H9 (cell line): Measurements from ENCODE around the gene LONP2. TPM values are rescaled to one million over a fixed set of nuclear protein-coding genes. Genes with fewer than 3 reads are reported as not detected.

ENCODE experiments used
- DNase-seq: peaks from one replicate; pipeline ENCODE4 v3.0.0-alpha.2; 2017
- H2AFZ ChIP-seq: one replicate; pipeline ENCODE4 v1.6.1; 2013; ENCODE audit warnings: mild to moderate bottlenecking, low read length, control low read depth, moderate library complexity
- H2AK5ac ChIP-seq: 2 replicates; pipeline ENCODE4 v1.6.1; 2013; ENCODE audit warnings: low read length, control low read depth, mixed read lengths; ENCODE audit not compliant: insufficient read length
- H2BK120ac ChIP-seq: one replicate; pipeline ENCODE4 v1.6.1; 2013; ENCODE audit warnings: low read depth, mild to moderate bottlenecking, low read length, control low read depth, inconsistent platforms; ENCODE audit not compliant: poor library complexity, severe bottlenecking
- H2BK12ac ChIP-seq: 2 replicates; pipeline ENCODE4 v1.6.1; 2013; ENCODE audit warnings: low read length, control low read depth, mixed read lengths, low read depth; ENCODE audit not compliant: insufficient read length
- H2BK15ac ChIP-seq: 2 replicates; pipeline ENCODE4 v1.6.1; 2013; ENCODE audit warnings: low read depth, low read length, control low read depth
- H2BK20ac ChIP-seq: one replicate; pipeline ENCODE4 v1.6.1; 2013; ENCODE audit warnings: low read depth, mild to moderate bottlenecking, low read length, control low read depth, inconsistent platforms; ENCODE audit not compliant: poor library complexity, severe bottlenecking
- H2BK5ac ChIP-seq: 2 replicates; pipeline ENCODE4 v1.6.1; 2013; ENCODE audit warnings: low read length, control low read depth, mixed read lengths; ENCODE audit not compliant: insufficient read length
- H3K14ac ChIP-seq: 2 replicates; pipeline ENCODE4 v1.6.1; 2013; ENCODE audit warnings: low read length, control low read depth; ENCODE audit not compliant: insufficient read depth
- H3K18ac ChIP-seq: 2 replicates; pipeline ENCODE4 v1.6.1; 2013; ENCODE audit warnings: low read depth, mild to moderate bottlenecking, mixed read lengths, low read length, control low read depth; ENCODE audit not compliant: insufficient read length
- H3K23ac ChIP-seq: 2 replicates; pipeline ENCODE4 v1.6.1; 2013; ENCODE audit warnings: low read length, control low read depth, mixed read lengths, low read depth; ENCODE audit not compliant: insufficient read length
- H3K23me2 ChIP-seq: 2 replicates; pipeline ENCODE4 v1.6.1; 2013; ENCODE audit warnings: low read depth, mild to moderate bottlenecking, mixed read lengths, low read length, control low read depth; ENCODE audit not compliant: insufficient read length, poor library complexity, severe bottlenecking
- H3K27ac ChIP-seq: 2 replicates; pipeline ENCODE4 v1.5.1; 2013; ENCODE audit warnings: low read length, control low read depth, mixed read lengths, low read depth; ENCODE audit not compliant: insufficient read length
- H3K27me3 ChIP-seq: 2 replicates; pipeline ENCODE4 v1.6.1; 2013; ENCODE audit warnings: low read length, control low read depth, inconsistent platforms; ENCODE audit not compliant: insufficient read depth
- H3K4ac ChIP-seq: 2 replicates; pipeline ENCODE4 v1.6.1; 2013; ENCODE audit warnings: low read depth, mild to moderate bottlenecking, control low read depth, inconsistent platforms, low read length, moderate library complexity
- H3K4me1 ChIP-seq: 2 replicates; pipeline ENCODE4 v1.6.1; 2013; ENCODE audit warnings: low read length, control low read depth, inconsistent platforms; ENCODE audit not compliant: insufficient read depth
- H3K4me2 ChIP-seq: 2 replicates; pipeline ENCODE4 v1.6.1; 2013; ENCODE audit warnings: low read length, control low read depth, mixed read lengths; ENCODE audit not compliant: insufficient read length, insufficient read depth
- H3K56ac ChIP-seq: 2 replicates; pipeline ENCODE4 v1.6.1; 2013; ENCODE audit warnings: low read depth, mild to moderate bottlenecking, mixed read lengths, low read length, control low read depth; ENCODE audit not compliant: insufficient read length
- H3K79me1 ChIP-seq: 2 replicates; pipeline ENCODE4 v1.6.1; 2013; ENCODE audit warnings: low read depth, mild to moderate bottlenecking, moderate library complexity, low read length, control low read depth, inconsistent platforms; ENCODE audit not compliant: insufficient read depth, poor library complexity, severe bottlenecking
- H3K79me2 ChIP-seq: 2 replicates; pipeline ENCODE4 v1.6.1; 2013; ENCODE audit warnings: low read length, control low read depth, inconsistent platforms; ENCODE audit not compliant: insufficient read depth
- H3K9ac ChIP-seq: 2 replicates; pipeline ENCODE4 v1.6.1; 2013; ENCODE audit warnings: low read length, control low read depth, mixed read lengths; ENCODE audit not compliant: insufficient read length; ENCODE audit errors: extremely low read depth
- H3K9me3 ChIP-seq: one replicate; pipeline ENCODE4 v1.6.1; 2013; ENCODE audit warnings: low read depth, low read length, inconsistent platforms; ENCODE audit not compliant: control insufficient read depth
- H3T11ph ChIP-seq: one replicate; pipeline ENCODE4 v1.6.1; 2013; ENCODE audit warnings: mild to moderate bottlenecking, low read length, control low read depth, inconsistent platforms
- H4K20me1 ChIP-seq: one replicate; pipeline ENCODE4 v1.6.1; 2013; ENCODE audit not compliant: control insufficient read depth, insufficient read length, insufficient read depth
- H4K5ac ChIP-seq: 2 replicates; pipeline ENCODE4 v1.6.1; 2013; ENCODE audit warnings: low read depth, mild to moderate bottlenecking, mixed read lengths, low read length, control low read depth; ENCODE audit not compliant: insufficient read length
- H4K8ac ChIP-seq: replicated peaks from 2 replicates; pipeline ENCODE4 v1.6.1; 2013; ENCODE audit warnings: low read length, control low read depth, mixed read lengths, low read depth; ENCODE audit not compliant: insufficient read length
- H4K91ac ChIP-seq: 2 replicates; pipeline ENCODE4 v1.6.1; 2013; ENCODE audit warnings: low read depth, mild to moderate bottlenecking, moderate library complexity, mixed read lengths, low read length, control low read depth; ENCODE audit not compliant: insufficient read length
- H3K27ac Mint-ChIP-seq, 3 experiments: 2 replicates in 2 of 3; 3 replicates in 1 of 3; pipeline ENCODE4 v1.8.0; 2020 to 2021; ENCODE audit warnings: mixed read lengths in 3 of 3, mild to moderate bottlenecking in 1 of 3, moderate library complexity in 1 of 3
- H3K27me3 Mint-ChIP-seq: 2 replicates; pipeline ENCODE4 v1.8.0; 2021; ENCODE audit warnings: low read depth, mild to moderate bottlenecking, moderate library complexity, mixed read lengths
- H3K36me3 Mint-ChIP-seq, 3 experiments: 2 replicates in 2 of 3; 3 replicates in 1 of 3; pipeline ENCODE4 v1.8.0; 2020 to 2021; ENCODE audit warnings: low read depth in 3 of 3, mixed read lengths in 3 of 3; ENCODE audit not compliant: insufficient read depth in 1 of 3
- H3K4me1 Mint-ChIP-seq, 2 experiments: 2 replicates each; pipeline ENCODE4 v1.8.0; 2020; ENCODE audit warnings: mixed read lengths in 2 of 2
- H3K4me3 Mint-ChIP-seq, 2 experiments: 2 replicates in 1 of 2; 3 replicates in 1 of 2; pipeline ENCODE4 v1.8.0; 2020 to 2021; ENCODE audit warnings: mild to moderate bottlenecking in 2 of 2, mixed read lengths in 2 of 2, moderate library complexity in 1 of 2
- H3K9me3 Mint-ChIP-seq, 2 experiments: 2 replicates in 1 of 2; 3 replicates in 1 of 2; pipeline ENCODE4 v1.8.0; 2020; ENCODE audit warnings: mild to moderate bottlenecking in 2 of 2, mixed read lengths in 2 of 2, moderate library complexity in 1 of 2
- CTCF ChIP-seq: fragments of 200-600 bp; sonication (generic); conservative IDR thresholded peaks from 3 replicates; pipeline ENCODE4 v1.8.0; 2021; ENCODE audit warnings: antibody characterized with exemption, mild to moderate bottlenecking
- WGBS: extraction: QIAGEN DNeasy Blood & Tissue Kit; methylation state at CpG from one replicate; pipeline ENCODE4 v1.1.7; 2013; ENCODE audit warnings: missing lambda C conversion rate, low lambda C conversion rate, mixed read lengths; ENCODE audit not compliant: insufficient read length; ENCODE audit errors: extremely low coverage; 5-methylcytosine and 5-hydroxymethylcytosine counted together
- total RNA-seq: library from RNA; stranded (reverse); gene quantifications from 2 replicates; pipeline ENCODE4 v1.2.1, GENCODE V29; 2021

Gene LONP2
- total RNA-seq, 1 experiment from 2014 or later, result 27.8 TPM

- no peak for TF ChIP-seq CTCF
- Histone ChIP-seq H3K56ac (no peak overlapping the region), H2AK5ac (no peak overlapping the region), H3K27ac (no peak overlapping the region), H2BK15ac (no peak overlapping the region), H3K18ac (no peak overlapping the region), H3K4ac (no peak overlapping the region), H3K23me2 (no peaks in the 10 kb centered on the region), H3K27me3 (no peaks in the 10 kb centered on the region), H2BK20ac (no peak overlapping the region), H3K23ac (no peak overlapping the region), H4K5ac (no peak overlapping the region), H3K14ac (no peak overlapping the region), H3K4me2 (no peak overlapping the region), H3K9me3 (no peaks in the 10 kb centered on the region), H3K79me1 (no peaks in the 10 kb centered on the region), H3K9ac (no peak overlapping the region), H4K91ac (no peak overlapping the region), H3K4me1 (no peaks in the 10 kb centered on the region), H4K20me1 (no peaks in the 10 kb centered on the region), H2BK5ac (no peak overlapping the region), H3K79me2 (0 out of 2 replicates have a peak, but pooled peaks cover 3% of the 10 kb centered on the region), H2BK12ac (no peak overlapping the region), H4K8ac (no peak overlapping the region), H3T11ph (no peak overlapping the region), H2BK120ac (no peak overlapping the region), H2AFZ (no peak overlapping the region)
- no CpG with 5 or more reads among the region's 3 CpGs for WGBS
- H3K4me1 Mint-ChIP-seq, result peaks cover 5 to 6% of the 10 kb centered on the region in 2 experiments
- H3K27ac Mint-ChIP-seq, result no peak overlapping the region
- no peak overlapping the region for H3K4me3 Mint-ChIP-seq
- no peak for DNase-seq
- H3K27me3 Mint-ChIP-seq, result no peaks in the 10 kb centered on the region
- H3K9me3 Mint-ChIP-seq, result no peaks in the 10 kb centered on the region
- peaks cover 9 to 54% (median 33%) of the 10 kb centered on the region in 3 experiments; a peak in 5 of 7 replicates for H3K36me3 Mint-ChIP-seq
Observed at GRCh38 chr16:48350736-48351135, 106.6 kb downstream of the LONP2 start.
